ENCODE measurements around the gene PCSK6.

PCSK6 gene

DNA sequence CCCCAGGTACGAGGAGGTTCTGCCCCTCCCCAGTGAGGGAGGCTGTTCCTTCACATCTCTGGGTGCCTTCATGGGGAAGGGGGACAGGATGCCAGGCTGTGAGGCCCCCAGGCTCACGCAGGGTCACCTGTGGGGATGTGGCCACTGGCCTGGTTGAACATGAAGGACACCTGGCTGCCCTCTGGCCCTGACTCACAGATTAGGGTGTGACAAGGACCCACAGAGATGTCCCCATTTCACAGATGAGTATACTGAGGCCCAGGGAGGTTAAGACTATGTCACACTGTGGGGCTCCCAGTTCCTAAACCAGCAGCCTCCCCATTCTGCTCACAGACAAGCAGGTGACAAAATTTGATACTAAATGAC, 42.4 kb downstream of the PCSK6 start:
- no peak for DNase-seq (ENCODE audit: low read depth in 2 of 2)

DNA sequence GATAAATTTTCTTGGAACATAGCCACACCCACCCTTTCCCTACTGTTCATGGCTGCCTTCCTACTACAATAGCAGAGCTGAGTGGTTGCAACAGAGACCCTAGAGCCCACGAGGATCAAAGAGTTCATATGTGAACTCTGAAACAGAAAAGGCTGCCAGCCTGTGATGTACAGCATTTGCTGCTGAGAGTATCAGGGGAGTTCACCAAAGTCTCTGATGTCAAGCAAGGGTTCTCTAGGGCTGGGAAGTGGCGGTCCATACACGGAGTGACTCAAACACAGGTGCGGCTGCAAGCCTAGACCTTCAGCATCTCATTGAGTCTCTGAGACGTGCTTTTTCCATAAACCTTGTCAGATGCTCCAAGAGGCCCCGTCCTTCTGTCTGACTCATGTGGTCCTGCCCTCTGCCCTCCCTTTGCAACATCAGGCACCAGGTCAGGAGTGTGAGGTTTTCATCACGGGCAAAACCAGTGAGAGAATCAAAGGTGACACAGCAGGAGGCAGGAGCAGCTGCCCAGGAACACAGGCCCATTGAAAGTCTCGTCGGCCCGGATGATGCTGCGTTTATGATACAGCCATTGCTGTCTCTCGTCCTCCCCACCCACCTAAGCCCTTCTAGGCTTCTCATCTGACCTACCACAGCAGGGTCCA, 42.9 kb downstream of the PCSK6 start:
- no peak for DNase-seq (ENCODE audit: low read depth in 2 of 2)

DNA sequence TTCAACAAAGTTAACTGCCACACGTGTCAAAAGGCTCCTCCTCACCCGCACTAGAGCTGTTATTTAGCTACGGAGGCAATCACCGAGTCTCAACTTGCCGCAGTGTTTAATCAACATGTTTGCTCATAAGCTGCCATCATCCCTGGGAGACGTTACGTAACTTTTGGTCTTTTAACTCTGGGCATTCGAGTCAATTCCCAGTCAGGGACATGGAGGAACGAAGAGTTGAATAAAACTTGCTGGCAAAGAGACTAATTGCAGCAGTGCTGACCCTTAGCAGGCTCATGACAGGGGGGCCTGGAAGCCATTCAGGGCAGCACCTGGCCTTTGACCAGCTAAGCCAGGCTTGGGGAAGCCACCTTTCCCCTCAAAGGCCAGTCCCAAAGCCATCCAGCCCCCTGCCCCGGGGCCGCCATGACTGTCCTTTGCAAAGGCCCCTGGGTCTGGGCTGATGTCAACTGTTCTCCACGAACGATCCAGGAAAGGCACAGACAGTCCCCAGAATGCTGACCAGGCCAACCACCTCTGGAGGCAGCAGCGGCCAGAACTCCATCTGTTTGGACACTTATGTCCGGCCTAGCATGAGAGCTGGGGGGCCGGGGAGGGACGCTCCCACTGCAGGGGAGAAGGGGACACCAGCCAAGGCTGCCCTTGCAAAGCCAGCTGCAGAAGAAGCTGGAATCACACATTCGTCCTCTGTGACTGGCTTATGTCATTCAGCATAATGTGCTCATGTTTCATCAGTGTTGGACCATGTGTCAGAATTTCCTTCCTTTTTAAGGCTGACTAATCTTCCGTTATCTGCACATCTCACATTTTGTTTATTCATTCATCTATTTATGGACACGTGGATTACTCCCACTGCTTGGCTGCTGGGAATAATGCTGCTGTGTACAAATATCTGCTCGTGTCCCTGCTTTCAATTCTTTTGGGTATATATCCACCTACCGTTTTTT, 43.7 kb downstream of the PCSK6 start:
- DNase-seq (ENCODE audit: low read depth in 2 of 2) = peak in 1 of 2 experiments; percentile 17

DNA sequence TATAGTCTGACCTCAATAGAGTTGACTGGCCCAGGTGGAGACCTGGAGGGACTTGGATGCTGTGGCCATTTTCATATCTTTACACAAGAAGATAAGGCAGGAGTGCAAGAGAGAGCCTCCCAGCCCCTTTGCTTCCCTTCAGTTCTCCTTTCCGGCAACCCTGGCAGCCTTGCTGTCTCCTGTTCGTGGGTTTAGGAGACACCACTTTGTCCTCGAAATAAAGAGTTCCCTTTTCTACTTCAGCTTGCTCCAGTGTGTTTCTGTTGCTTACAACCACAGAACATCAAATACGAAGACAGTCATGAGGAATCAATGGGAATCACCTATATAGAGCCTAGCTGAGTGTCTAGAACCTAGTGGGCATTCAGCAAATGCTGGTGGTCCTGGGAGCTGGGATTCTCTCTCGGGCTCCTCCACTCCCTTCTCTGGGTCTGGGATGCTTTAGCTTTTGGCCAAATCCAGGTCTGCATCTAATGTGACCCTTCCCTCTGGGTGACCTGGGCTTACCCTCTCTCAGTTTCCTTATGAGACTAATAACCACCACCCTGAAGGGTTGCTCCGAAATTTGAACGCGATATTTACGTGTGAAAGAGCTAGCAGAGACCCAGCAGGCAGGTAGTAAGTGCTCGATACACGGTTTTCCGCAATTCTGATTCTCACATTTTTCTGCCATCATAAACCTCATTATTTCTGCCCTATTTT, 44.5 kb downstream of the PCSK6 start:
- no peak for DNase-seq (ENCODE audit: low read depth in 2 of 2)

DNA sequence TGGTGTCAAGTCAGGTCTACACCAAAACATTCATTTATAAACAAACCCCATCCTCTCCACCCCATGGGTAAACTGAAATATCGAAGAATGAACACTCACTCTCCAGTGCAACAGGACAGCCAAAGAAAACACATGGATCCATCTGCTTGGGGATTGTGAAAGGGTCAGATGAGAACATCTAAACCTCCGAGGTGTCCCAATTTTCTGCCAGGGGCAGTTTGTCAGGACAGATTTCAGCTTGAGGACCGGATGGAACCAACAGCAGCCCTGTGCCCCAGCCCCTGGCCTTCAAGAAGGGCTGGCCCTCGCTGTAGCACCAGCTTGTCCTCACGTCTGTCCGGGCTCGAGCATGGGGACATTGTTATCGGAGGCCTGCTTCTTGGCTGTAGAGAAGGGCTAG, 45.5 kb downstream of the PCSK6 start:
- DNase-seq (ENCODE audit: low read depth in 2 of 2) = no peak

DNA sequence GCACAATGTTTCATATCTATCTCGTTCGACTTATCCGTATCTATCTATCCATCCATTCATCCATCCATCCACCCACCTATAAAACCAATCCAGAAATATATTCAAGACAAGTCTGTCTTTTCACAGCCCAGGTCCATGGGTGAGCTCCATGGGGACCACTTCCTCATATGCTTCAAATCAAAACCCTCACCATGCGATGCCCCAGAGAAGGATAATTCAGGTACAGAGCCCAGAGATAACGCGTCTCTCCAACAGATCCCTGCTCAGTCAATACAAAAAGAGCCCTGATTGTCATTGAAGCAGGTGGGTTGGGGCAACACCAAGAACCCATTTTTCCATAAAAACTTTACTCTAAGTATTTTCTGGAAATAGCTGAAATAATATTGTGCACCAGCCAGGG, 47.2 kb downstream of the PCSK6 start:
- DNase-seq (ENCODE audit: low read depth in 2 of 2) = no peak

DNA sequence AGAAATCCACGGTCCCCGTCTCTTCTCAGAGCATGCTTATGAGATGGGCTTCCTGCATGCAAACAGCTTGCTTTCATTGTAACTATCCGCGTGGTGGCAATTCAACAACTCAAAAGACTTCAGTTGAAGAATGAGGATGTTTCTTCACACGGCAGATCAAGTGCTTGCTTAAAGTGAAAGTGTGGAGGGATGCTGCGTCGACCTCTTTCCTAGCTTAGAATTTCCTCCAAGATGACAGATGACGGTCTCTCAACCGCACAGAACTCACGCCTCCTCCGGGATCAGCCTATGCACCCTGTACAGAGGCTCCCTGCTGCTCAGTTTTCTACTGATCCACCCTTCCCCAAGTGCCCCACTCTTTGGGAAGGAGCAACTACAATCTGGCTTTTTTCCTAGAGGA, 47.8 kb downstream of the PCSK6 start:
- DNase-seq (ENCODE audit: low read depth in 2 of 2) = no peak

DNA sequence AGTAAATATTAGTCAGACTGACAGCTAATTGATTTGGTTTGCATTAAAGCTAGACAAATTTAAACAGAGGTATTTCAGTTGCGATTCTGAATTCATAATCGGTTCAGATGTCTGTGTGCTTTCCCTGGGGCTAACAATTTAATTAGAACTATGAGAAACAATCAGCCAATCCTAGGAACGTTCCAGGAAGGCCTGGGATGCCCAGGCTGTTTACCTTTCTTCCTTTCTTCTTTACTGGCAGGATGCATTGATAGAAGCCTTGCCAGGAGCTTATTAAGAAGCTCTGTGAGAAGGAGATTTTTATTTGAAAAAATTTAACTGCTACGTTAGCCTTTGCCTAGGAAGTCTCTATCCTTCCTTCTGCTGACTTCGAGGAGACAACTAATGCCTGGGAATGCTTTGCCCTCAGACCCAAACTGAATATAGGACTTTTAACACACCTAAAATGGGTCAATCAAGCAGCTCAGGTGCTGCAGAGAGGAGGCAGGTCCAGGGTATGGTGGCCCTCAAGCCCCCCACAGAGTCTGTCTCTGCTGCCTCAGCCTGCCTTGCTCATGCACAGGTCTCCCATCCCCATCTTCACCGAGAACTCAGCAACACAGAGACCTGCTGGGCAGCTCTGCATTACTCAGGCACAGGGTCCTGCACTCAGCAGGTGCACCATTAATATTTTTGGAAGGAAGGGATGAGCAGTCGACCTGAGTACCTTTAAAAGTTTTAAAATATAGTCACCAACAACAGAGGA, 48.5 kb downstream of the PCSK6 start:
- DNase-seq (ENCODE audit: low read depth in 2 of 2) = no peak

DNA sequence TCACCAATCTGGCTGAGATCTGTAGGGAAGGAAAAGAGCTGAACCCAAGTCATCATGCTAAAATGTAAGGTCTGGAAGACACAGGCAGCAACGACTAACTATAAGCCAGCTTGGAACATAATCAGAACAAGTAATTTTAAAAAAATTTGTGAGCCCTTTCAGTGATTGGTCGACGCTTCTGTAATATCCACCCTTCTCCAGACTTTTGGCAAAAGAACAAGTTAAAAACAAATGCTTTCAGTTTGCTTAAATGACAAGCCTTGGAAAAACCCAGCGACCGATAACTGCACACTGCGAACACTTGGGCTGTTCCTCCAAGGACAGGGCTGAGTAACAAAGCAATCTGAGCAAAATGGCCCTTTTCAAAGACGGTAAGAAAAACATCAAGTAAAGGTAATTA, 49.6 kb downstream of the PCSK6 start:
- peak; percentile 71 to 77 for DNase-seq (ENCODE audit: low read depth in 2 of 2)

DNA sequence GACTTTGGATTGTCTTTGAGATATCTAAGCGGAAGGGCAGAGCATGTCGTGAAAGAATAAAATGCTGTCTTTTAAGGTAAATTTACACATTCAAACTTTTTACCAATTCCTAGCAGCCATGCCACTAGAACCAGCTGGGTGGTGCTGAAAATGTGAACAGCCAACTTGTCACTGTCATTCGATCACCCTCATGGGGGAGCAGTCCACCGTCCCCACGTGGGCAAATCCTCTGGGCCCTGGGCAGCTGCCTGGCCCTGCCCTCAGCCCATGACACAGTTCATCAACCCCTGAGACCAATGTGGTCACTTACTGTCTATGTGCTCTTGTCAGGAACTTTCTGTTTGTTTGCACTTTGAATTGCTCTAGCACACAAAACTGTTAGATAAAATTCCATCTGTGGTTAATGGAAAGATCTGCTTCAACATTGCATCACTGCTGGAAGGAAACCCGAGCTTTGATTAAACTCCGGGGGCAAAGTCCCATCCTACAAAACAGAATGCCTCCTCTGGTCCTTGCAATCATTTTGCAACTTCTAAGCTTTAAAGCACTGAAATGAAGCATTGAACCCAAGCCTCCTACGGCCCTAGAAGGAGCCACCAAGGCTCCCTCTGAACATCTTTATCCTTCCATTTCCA, 50.1 kb downstream of the PCSK6 start:
- DNase-seq (ENCODE audit: low read depth in 2 of 2) = peak in 1 of 2 experiments; percentile 34

DNA sequence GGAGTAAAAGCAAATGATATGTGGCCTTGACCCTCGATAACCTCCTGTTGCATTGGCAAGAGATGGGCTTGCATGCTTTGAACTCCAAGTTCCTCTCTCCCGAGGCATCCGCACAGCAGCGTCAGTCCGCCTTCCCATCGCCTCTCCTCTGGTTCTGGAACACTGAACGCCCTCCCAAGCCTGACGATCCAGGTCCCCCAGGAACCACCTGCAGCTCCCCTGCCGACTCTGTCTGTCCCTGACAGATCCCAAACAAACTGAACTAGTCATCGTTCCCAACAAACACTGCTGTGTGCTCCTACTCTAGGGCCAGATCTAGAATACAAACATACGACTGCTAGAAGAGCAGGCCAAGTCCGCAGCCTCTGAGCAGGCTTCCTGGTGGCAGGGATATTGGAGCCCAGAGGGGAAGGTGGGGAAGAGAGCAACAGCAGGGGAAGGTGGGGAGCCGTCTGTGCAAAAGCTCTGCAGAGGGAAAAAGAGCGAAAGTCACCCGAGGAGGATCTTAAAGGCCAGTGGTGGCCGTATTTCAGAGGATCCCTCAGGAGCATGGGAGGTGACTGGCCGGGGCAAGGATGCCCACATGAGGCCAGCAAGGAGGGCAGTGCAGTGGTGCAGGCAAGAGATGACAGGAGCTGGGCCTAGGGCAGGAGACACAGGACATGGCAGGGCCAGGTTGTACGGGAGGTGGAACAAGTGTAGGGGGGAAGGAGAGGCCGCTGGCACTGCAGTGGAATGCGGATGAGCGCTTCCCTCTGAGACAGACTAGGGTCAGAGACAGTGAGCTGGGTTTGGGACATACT, 50.8 kb downstream of the PCSK6 start:
- DNase-seq (ENCODE audit: low read depth in 2 of 2) = no peak

DNA sequence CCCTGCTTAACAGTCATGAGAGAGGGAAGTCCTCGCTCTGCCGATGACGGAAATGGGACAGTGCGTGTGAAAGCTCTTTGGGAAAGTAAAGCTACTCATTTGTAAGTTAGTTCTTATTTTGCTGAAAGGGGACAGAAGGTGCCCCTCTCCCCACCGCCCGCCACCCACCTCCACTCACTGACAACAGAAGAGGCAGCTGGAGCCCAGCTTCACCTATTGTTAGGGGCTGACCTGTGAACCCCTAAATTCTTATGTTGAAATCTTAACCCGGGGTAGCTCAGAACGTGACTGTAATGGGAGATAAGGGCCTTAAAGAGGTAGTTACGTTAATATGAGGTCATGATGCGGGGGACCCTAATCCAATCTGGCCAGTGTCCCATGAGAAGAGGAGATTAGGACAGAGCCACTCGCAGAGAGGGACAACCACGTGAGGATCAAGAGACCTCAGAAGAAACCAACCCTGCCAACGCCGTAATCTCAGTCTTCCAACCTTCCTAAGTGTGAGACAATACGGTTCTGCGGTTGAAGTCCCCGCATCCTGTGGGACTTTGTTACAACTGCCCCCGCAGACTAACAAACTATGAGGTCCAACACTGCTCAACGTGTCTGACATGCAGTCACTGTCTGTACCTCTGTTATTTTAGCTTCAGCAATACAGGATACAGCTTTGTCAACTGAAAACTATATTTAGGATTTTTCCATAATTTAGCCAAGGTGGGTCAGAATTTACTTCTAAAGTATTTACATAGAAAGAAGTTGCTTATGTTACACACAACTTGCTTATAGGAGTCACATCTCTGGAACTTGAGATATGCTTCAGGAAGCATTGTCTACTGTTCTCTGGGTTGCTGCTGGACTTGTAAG, 51.7 kb downstream of the PCSK6 start:
- no peak for DNase-seq (ENCODE audit: low read depth in 2 of 2)

DNA sequence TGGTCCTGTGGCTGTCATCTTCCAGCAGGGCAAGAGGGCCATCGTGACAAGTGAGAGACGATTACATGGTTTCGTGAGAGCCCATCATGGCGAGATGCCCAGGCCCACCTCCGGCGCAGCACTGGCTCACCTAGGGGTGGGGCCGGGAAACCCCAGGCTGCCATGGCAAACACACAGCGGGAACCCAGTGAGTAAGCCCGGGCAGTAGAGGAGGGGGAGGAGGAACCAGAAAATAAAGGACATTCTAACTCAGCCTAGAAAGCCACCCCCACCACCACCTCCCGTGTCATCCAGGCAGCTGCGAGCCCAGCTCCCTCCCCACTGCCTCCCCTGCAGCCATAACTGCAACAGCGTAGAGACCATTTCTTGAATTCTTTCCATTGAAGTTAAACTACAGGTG, 52.3 kb downstream of the PCSK6 start:
- DNase-seq (ENCODE audit: low read depth in 2 of 2) = no peak

DNA sequence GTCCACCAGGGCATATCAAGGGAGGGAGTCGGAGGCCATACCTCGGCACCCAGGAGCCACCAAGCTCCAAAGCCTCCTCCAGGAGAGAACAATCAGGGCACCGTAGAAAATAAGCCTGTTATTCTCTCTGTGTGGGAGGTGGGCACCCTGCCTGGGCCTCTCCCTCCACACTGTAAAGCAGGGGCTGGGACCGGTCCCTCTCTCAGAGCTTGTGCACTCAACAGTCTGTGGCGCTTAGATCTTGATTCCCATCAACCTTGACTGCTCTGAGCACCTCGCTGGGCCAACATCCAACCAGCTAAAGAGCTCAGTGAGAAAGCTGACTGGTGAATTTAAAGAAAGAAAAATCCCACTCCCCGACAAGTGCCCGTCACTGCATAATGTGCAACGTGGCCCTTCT, 53.0 kb downstream of the PCSK6 start:
- no peak for DNase-seq (ENCODE audit: low read depth in 2 of 2)

DNA sequence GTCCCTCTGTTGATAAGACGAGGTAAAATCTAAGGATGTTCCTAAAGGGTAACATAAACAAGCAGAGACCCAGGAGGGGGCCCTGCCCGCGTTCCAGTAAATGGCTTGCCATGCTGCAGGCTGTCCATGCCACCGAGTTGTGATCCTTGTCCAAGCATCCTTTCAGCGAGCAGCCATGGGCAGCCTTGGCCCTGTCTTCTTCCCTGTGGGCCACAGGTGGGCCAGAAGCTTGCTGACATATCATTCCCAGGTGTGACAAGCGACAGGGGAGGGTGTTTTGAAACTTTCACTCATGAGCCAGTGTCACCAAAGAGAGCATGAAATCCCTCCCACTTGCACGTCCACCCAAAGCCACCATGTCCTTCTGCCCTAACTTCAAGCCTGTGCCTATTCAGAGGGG, 53.7 kb downstream of the PCSK6 start:
- no peak for DNase-seq (ENCODE audit: low read depth in 2 of 2)

DNA sequence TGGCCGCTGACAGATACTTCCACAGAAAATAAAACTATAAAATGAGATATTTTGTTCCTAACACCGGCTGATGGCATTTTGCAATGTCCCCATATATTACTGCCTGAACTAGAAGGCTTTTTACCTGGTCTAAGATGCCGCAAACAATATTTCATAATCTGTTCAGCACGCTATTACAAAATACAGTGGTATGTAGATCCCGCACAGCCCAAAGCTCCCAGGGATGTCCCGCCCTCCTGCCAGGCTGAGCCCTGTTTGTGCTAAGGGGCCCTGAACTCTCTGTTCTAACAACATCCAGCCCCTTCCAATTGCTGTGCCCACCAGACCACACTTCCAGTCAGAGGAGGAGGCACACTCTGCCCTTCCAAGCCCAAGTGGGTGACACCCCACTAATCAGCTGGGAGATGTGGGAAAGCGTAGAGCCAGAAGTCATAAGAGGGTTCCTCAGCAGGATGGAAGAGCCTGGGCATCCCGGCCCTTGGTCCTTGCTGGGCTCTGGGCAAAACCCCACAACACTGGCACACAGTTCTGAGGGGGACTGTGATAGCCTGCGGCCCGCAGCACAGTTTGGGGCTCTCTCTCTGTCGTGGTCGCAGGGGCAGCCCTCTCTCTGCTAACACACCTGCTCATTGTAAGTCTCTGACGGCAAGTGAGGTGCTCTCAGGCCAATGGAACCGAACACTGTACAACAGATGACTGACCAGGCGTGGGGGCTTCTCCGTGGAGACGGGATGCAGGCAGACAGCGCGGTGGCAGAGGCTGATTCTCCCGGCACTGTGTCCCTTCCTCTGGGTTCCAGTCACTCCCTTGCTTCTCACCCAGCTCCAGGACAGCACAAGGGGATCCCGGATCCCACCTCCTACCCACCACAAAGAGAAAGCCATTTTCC, 55.2 kb downstream of the PCSK6 start:
- no peak for DNase-seq (ENCODE audit: low read depth in 2 of 2)

DNA sequence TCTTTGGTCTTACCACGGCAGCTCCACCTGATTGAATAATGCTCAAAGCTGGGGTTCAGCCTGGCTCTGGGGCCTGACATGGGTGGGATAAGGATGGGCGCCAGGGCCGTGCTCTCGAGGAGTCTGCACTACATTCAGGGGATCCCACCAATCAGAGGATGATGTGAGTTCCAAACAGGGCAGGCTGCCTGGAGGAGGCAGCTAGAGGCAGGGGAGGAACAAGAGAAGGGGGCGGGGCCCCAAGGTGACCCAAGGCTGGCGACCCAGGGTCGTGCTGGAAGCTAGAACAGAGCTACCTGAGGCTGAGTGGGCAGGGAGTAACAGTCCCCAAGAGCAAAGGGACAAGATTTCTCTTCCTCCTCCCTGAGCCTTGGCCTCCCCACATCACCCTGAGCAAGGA, 56.1 kb downstream of the PCSK6 start:
- no peak for DNase-seq (ENCODE audit: low read depth in 2 of 2)

DNA sequence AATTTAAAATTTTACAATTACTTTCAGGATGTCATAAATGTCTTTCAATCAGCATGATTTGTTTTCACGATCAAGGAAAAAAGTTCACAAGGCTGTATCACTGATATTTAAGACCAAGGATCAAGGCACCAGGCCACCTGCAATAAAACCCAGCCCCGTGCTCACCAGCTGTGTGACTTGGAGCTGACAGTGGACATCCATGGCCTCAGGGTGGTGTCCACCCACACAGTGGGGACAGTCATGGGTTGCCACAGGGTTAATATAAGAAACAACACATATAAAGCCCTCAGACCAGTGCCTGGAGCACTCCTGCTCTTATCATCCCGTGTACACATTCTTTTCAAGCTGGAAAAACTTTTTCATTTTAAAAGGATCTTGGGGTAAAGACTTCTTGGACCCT, 56.5 kb downstream of the PCSK6 start:
- no peak for DNase-seq (ENCODE audit: low read depth in 2 of 2)

DNA sequence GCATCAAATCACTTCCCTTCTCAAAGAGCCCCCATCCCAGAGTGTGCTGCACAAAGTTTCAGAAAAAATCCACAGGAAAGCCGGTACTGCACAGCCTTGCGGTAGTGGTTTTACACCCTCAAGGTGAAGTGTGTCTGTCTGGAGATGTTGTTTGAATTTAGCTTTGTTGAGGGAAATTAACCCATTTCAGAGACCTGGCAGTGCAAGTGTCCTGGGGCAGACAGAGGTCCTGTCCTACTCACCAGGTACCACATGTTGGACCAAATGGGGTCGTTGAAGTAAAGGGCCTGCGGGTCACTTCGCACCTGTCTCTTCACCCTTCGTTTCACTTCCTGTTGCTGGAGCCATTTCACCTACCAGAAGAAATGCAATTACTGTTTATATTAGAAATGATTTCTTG, 57.8 kb downstream of the PCSK6 start:
- DNase-seq (ENCODE audit: low read depth in 2 of 2) = no peak

Measured in fibroblast of skin of left biceps (primary cell).